Stimulated activated CD8-positive, alpha-beta memory T cell treated with anti-CD3 and anti-CD28 coated beads, Interleukin-2, amount 100 ng/mL, for 1 hour (primary cell): ENCODE data around the gene ATP8A2.

Experiments
- DNase-seq, 2 donors: peaks; one replicate each; pipeline ENCODE4 v3.0.0-alpha.2; 2020; ENCODE audit warnings: low read depth in 2 of 2

The ATP8A2 gene

DNA sequence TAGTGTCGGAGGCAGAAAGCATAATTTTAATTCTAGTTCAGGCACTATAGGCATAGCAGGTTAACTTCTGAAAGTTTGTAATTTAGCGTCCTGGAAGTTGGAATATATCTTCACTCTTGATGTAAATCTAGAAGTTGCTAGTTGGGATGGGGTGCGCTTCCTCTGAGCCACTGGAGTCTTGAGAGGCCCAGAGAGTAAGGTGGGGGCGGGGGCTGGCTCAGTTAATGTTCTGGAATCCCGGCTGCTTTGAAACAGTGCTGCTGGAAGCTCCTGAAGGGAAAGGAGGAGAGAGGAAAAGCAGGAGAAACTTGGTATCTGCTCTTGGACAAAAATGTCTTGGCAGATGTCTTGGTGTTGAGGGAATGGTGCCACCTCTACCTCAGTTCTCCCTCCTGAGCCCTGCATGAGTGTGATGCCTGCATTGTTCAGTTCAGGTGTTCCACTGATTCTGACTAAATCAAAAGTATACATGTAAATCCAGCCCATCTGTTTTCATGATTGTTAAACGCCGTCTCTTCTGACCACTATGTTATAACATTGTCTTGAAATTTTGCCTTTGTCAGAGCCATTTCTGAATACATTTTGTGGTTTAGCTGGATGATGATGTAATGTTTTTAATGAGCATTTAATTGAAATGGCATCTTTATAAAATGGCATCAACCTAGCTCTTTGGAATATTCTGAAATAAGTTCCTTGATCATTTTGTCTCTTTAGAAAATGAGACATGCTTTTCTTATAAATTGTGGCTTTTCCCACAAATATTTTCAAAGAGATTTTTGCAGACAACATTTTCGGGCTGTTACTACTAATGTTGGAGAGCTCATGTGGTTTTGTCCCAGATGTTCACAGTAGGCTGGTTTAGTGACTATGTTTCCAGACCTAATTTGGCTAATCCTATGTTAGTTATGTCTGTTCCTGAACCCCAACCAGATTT lies 477.3 kb downstream of the ATP8A2 start:
- no peak for DNase-seq

DNA sequence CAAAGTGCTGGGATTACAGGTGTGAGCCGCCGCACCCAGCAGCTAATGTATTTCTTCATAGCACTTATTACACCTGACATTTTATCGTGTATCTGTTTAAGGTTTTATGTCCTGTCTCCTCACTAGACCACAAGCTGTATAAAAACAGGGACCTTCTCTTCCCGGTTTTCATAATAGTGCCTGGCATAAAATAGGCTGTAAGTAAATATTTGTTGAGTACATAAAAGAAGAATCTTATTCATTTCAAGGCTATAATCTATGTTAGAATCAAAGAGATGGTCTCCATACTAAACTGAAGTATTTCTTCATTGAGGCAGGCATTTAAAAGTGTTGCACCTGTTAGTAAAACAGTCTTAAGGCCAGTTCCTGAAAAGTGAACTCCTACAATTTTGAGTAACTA lies 486.1 kb downstream of the ATP8A2 start:
- DNase-seq, result no peak

DNA sequence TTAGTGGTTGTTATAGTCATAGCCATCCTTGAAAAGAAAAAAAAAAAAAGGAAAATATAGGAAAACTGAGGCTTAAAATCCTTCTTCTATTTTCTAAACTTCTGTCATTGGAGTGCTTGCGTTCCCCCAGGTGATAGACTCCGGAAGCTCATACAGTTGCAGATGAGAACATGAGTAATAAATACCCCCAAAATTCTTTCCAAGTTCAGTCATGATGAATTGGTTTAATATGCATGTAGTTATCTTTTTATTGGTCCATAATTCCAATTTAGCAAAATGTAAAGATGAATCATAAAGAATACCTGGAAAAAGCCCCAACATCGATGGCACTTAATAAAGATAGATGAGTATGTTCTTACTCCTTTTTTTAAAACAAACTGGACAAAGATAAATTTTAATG lies 487.8 kb downstream of the ATP8A2 start:
- no peak for DNase-seq

DNA sequence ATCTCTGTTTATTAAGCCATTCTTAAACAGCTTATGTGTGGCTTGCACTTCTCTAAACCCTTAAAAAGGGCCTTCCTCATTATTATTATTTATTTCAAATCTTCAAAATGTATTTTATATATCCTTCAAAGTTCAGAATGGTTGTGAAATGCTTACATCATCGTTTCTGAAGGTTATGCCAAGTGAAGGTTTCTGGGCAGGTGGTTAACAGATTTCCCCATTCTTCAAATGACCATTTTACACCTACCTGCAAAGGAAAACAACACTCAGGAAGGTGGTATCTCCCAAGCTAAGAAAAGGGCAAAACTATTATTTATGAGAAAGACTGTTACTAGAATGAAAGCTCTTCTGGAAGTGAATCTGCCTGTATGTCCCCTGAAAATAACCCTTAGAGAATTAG lies 488.5 kb downstream of the ATP8A2 start:
- DNase-seq, result no peak

DNA sequence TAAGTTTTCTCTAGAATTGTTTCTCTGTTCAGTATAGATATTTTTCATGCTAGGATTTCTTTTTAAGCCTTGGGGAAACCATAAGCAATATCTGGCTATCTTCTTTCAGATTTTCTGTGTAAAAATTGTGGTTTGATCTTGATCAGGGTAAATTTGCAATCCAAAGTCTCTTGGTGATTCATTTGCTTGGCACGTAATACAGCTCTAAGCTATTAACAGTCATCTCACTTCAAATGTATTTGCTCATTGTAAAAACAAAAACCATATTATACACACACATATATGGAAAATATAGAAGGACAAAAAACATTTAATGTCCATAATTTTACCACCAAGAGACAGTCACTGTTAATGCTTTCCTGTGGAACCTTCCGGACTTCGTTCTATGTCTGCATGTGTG lies 489.1 kb downstream of the ATP8A2 start:
- no peak for DNase-seq

DNA sequence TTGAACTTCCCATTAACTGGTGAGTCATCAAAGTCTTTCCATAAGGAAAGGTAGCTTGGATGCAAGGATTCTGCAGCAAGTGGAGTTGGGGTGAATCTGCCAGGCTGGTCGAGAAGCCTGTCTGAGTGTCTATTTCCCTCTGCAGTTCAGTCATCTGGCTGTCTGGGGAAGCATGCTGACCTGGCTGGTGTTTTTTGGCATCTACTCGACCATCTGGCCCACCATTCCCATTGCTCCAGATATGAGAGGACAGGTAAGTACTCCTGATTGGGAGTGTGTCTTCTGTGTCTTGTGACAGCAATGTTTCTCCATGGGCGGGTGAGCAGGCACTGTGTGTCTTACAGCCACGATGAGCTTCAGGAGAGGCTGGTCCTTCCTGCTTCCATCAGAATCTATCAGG lies 490.4 kb downstream of the ATP8A2 start:
- no peak for DNase-seq

DNA sequence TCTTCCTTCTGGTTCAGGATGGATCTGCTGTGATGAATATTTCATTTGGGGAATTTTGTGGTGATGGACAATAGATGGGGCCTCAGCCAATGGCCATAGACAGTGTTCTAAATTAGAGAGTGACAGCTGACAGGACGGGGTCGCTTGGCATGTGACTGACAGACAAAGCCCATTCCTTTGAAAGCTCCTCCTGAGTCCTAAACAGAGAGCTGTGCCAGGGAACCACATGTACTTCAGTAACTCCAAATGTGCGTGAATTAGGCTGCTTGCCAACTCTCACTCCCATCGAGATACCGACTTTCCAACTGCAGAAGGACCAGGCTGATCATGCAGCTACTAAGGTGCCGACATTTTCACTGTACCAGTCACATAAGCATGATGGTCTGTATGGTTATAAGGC lies 492.3 kb downstream of the ATP8A2 start:
- no peak for DNase-seq

DNA sequence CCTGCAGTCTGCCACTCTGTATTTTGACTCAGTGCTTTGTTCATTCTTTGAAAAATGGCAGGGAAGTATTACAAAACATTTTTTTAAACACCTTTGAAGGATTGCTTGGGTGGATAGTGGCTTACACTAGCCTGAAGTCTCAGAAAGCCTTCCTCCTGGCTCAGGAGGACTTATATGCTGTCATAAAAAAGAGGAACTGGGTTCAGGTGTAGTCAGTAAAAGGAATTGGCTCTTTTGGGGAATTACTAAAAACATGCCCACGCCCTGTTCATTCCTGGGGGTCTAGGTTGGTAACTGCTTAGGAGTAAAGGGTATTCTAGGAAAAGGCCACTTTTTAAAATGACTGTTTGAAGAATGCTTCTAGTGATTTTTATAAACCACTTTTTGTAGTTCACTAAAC lies 493.2 kb downstream of the ATP8A2 start:
- no peak for DNase-seq

DNA sequence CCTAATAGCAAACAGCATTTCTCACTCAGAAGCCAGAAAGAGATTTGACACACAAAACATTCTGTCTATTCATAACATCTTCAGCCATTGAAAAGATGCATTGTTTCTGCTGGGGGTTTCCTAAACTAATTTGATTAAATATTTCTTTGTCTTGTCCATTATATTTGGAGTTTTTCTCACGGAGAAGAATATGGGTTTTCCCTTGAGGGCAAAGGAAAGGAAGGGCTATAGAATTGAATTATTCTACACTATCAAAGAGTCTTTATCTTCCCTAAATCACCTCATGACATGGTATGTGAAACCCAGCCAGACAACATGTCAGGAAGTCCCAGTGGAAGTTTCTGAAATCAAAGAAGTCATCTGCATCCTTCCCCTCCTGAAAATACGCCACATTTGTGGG lies 493.6 kb downstream of the ATP8A2 start:
- DNase-seq, result no peak

DNA sequence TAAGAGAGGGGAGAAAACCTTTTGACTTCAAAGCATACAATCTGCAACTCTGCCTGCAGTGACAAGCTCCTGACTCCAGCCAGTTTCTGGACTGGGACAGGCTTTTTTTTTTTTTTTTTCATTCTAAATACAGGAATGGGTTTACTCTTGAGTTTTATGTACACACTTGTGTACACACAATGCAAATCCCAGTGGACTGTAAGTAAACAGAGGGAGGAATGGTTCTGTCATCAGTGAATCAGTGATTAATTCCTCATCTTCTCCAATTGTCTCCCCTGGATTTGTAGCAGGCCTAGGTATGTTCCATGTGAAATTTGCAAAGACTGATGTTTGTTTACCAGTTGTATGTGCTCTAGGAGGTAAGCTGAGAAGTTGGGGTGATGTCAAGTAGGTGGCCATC lies 495.3 kb downstream of the ATP8A2 start:
- DNase-seq, result no peak

DNA sequence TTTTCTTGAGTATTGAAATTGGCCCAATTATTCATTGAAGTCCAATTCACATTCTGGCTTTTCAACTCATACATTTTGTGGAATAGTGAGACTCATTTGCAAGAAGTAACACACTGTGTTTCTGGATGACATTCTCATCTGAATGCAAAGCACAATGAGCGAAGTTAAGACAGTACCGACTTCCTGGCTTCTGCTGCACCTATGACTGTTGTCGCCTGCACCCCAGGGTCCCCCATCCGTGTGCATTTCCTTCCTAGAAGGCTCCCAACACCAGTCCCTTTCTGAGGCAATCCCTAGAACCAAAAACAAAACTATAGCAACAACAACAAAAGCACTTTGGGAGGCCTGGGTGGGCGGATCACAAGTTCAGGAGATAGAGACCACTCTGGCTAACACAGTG lies 496.7 kb downstream of the ATP8A2 start:
- no peak for DNase-seq

DNA sequence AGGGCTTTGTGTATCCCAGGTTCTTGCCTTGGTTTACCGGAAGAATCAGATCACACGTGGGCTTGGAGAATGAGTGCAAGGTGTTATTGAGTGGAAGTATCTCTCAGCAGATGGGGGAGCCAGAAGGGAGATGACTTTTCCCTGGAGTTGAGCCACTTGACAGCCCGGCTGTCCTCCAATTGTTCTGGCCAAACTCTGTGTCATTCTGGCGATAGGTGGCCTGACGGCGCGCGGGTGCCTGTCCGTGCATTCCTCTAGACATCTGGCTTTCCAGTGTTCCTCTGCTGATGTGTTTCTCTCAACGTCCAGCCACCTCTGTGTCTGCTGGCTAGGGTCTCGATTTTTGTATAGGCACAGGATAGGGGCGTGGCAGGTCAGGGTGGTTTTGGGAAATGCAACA lies 498.2 kb downstream of the ATP8A2 start:
- DNase-seq, result no peak

DNA sequence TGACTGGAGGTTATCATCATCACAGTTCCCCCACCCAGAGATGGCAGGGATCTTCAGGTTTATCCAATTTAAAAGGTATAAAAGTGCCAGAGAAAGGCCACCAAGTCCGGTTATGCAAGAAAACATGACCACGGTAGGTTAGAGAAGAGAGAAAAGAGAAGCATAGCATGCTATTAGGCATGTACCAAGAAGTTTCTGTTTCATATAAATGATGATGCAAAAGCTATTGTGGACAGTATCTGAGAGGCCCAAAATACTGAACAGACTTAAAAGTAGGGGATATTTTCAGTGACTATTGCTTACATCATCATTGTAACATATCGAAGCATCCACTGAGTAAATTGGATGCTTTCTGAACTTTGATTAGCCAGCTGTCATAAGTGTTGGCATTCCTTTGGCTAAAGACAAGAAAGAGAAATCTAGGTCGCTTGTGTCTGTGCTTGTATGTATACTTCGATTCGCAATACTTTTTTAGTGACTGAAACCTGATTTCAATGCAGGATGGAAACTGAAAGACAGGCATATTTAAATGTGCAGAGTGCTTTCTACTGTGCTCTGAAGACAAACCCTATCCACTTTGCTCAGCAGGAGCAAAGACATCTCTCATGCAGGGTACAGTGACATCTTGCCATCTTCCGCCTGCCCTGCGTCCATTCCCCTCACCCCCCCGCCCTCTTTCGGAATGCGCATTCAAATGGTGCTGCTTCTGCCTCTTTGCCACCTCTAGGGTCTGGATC lies 499.8 kb downstream of the ATP8A2 start:
- no peak for DNase-seq

DNA sequence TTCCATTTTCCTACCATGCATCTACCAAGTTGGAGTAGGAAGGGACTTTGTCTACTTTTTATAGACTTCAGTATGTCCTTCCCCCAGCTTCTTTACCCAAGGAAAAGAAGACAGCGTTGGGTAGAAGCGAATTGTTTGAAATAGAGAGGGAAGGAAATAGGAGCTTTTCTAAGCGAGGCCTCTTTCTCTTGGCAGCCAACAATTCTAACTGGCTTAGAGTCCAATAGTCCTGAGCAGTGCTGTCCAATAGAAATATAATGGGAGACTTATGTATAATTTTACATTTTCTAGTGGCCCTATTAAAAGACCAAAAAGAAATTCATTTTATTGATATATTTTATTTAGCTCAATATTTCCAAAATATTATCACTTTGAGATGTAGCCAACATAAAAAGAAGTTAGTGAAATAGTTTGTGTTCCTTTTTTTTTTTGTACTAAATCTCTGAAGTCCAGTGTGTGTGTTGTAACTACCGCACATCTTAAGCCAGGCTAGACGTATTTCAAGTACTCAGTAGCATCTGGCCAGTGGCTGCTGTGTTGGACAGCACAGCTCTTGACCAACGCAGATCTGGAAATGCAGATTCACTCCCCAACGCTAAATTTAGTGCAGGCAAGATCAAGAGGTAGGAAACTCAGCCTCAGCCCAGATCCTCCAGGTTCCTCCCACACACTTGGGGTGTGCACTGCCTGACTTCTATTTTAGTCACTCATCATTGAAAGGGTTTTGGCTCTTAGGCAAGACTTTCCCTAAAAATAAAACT lies 500.9 kb downstream of the ATP8A2 start:
- DNase-seq, result no peak

DNA sequence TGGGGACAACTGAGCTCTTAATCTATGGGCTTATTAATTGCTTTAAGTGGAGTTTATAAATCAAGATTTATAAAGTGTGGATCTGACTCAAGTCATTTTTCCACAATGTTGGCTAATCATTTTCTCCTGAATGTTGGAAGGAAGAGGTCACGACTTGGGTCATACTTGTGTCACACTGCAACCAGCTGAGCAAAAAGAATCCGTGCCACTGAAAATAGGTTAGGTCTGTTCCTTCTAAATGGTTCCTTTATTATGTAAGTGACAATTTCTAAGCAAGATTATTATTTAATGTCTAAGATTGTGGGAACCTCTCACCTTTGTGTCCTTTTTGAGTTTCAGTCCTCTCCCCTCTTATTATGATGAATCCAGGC lies 501.5 kb downstream of the ATP8A2 start:
- DNase-seq, result no peak

DNA sequence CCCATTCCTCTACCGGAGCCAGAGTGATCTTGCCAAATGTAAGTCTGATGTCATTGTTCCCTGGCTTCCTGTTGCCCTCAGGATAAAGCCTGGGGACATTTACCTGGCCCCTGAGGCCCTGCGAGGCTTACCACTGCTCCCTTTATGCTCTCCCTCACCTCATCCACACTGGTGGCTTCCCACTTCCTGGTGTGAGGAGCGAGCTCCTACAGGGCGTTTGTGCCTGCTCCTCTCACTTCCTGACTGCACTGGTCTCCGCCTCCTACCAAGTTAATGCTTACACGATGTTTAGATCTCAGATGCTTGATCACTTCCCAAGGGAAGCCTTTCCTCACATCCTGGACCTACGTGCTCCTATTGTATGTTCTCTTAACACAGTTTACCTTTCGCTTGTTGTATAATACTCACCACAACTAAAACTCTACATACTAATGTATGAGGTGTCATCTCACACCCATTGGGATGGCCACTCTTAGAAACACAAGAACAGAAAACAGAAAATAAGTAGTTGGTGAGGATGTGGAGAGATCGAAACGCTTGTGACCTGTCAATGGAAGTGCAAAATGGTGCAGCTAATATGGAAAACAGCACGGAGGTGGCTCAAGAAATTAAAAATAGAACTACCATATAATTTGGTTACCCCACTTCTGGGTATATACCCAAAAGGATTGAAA lies 502.4 kb downstream of the ATP8A2 start:
- DNase-seq, result no peak

DNA sequence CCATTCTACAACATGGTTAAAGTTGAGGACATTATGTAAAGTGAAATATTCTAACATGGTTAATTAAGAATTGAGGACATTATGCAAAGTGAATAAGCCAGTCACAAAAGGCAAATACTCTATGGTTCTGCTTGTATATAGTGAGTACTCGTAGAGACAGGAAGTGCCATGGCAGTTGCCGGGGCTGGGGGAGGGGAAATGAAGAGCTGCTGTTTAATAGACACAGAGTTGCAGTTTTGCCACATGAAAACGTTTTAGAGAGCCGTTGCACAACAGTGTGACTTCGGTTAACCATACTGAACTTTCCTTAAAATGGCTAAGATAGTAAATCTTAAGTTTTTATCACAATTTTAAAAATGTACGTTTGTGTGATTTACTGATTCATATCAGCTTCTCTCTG lies 503.1 kb downstream of the ATP8A2 start:
- peak in 1 of 2 donors; percentile 17 for DNase-seq

DNA sequence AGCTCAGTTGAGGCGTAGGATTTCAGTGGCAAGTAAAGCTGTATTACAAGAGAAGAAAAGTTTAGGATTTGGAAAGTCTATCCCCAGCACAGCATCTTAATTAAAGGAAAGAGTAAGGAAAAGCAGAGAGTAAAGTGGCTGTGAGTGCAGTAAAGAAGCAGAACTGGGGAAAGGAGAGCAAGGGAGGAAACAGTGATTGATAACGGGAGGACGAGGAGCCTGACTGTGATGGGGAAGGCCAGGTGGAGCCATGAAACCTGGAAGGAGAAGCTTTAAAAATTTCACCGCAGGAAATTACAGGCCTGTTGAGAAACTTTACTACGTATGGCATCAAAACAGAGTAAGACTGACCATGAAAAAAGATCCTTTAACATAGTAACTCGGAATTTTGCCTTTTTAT lies 504.5 kb downstream of the ATP8A2 start:
- no peak for DNase-seq

DNA sequence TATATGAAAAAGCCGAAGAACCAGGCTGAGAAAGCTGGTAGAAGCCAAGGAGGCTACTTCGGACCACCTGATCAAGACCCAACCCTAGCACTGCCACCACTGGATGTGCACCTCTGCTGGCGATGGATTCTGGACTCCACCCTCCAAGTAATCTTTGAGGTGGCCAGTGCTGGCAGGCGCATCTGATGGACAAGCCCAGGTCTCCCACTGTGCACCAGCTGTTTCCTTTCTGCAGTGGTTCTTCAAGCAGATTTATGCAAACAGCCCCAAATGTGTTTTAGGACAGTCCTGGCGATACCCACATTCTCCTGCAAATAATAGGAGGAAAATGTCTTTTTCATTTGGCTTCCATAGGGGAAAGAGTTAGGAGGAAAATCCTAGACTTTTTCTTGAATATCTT lies 507.7 kb downstream of the ATP8A2 start:
- DNase-seq, result no peak

DNA sequence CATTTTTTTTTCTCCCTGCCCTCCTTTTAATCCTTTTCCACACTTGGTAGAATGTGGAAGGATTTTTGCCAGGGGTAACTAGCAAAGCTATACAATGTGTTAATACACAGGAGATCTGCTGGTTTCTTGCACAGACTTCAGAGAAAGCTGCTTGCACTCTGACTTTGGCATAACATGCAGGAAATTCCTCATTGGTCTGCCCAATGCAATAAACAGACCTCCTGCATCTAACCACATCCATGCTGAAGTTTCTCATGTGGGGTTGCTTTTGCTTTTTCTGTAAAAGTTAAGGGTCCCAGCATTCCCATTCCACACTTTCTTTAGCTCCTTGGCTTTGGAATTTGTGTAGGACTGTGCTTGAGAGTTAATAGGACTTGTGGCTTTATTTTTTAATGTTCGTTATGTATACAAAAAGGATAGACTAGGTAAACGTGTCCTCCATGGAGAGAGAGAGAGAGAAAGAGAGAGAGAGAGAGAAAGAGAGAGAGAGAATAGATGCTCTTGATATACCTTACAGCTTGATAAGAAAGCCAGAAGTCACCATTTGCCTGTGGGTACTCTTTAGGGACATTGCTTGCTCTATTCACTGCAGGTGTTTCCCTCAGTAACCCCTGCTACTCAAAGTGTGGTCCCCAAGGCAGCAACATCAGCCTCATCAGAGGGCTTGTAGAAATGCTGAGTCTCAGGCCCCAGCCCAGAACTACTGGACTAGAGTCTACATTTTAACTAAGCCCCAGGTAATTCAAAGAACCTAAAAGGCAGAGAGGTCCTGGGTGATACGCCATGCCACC lies 509.6 kb downstream of the ATP8A2 start:
- no peak for DNase-seq

DNA sequence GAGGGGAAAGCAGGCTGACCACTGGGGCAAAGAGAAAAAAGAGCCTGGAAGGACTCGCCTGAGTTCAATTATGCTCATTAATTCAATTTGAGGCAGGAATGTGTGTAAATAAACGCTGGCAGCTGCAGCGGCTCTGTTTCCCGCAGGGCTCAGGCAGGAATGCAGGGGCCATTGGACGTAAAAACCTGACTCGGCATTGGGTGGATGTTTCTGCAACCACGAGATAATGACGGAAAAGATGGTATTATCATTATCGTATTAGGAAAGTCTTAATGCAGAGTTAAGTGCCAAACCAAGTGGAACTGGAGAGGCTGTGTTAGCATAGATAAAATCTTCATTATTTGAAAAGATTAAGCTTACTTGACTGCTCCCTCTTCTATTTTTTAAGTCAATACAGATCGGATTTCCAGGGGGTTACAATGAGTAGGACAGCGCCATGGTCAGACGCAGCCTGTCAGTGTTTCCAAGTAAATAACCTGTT lies 510.2 kb downstream of the ATP8A2 start:
- no peak for DNase-seq
